Loucy (cell line): Measurements from ENCODE around the gene LHX4.

ENCODE experiments used
- H2AFZ ChIP-seq: fragments of 200-600 bp; sonication (generic); 2 replicates; pipeline ENCODE4 v1.6.0; 2016; ENCODE audit warnings: antibody characterized with exemption, mild to moderate bottlenecking, low read length, moderate library complexity
- H3F3A ChIP-seq: fragments of 200-600 bp; 2 replicates; pipeline ENCODE4 v1.6.0; 2016; ENCODE audit warnings: antibody characterized with exemption, low read depth, mild to moderate bottlenecking
- H3K27me3 ChIP-seq: fragments of 200-600 bp; sonication (generic); 2 replicates; pipeline ENCODE4 v1.6.1; 2014; ENCODE audit warnings: low read length, mild to moderate bottlenecking; ENCODE audit not compliant: insufficient read depth, poor library complexity, severe bottlenecking
- H3K36me3 ChIP-seq: fragments of 200-600 bp; sonication (generic); 2 replicates; pipeline ENCODE4 v1.6.1; 2016; ENCODE audit warnings: low read length; ENCODE audit not compliant: insufficient read depth
- H3K4me1 ChIP-seq: fragments of 200-600 bp; sonication (generic); 2 replicates; pipeline ENCODE4 v1.5.1; 2014; ENCODE audit warnings: low read length, mild to moderate bottlenecking; ENCODE audit not compliant: insufficient read depth, poor library complexity, severe bottlenecking
- H3K4me2 ChIP-seq: fragments of 200-600 bp; sonication (generic); 2 replicates; pipeline ENCODE4 v1.6.0; 2014; ENCODE audit warnings: antibody characterized with exemption, low read length, low read depth, mild to moderate bottlenecking; ENCODE audit not compliant: poor library complexity, severe bottlenecking
- H3K4me3 ChIP-seq: fragments of 200-600 bp; sonication (generic); 2 replicates; pipeline ENCODE4 v1.5.1; 2014; ENCODE audit warnings: low read length, mild to moderate bottlenecking, mixed read lengths; ENCODE audit not compliant: poor library complexity, severe bottlenecking
- H3K79me2 ChIP-seq: fragments of 200-600 bp; sonication (generic); 2 replicates; pipeline ENCODE4 v1.6.1; 2014; ENCODE audit warnings: low read length; ENCODE audit not compliant: insufficient read depth
- H3K9ac ChIP-seq: fragments of 200-600 bp; sonication (generic); 2 replicates; pipeline ENCODE4 v1.6.0; 2014; ENCODE audit warnings: mild to moderate bottlenecking, low read depth, low read length, moderate library complexity; ENCODE audit not compliant: poor library complexity, severe bottlenecking
- H3K9me2 ChIP-seq: fragments of 200-600 bp; sonication (generic); replicated peaks from 2 replicates; pipeline ENCODE4 v1.6.1; 2016; ENCODE audit warnings: low read depth, low read length, mixed read lengths
- H3K9me3 ChIP-seq: fragments of 200-600 bp; sonication (generic); 2 replicates; pipeline ENCODE4 v1.6.1; 2014; ENCODE audit warnings: mild to moderate bottlenecking, antibody characterized with exemption, low read length, low read depth; ENCODE audit not compliant: insufficient read depth
- H4K20me1 ChIP-seq: fragments of 200-600 bp; sonication (generic); 2 replicates; pipeline ENCODE4 v1.6.0; 2014; ENCODE audit warnings: antibody characterized with exemption, low read length, mild to moderate bottlenecking; ENCODE audit not compliant: insufficient read depth, poor library complexity, severe bottlenecking
- EZH2phosphoT487 ChIP-seq: fragments of 200-600 bp; IDR thresholded peaks from 2 replicates; pipeline ENCODE4 v1.6.1; 2018; ENCODE audit warnings: antibody characterized with exemption, mild to moderate bottlenecking, moderate library complexity, borderline replicate concordance
- TF ChIP-seq, protein P1 (sequence below): fragments of 200-600 bp; sonication (generic); conservative IDR thresholded peaks from 2 replicates; pipeline ENCODE4 v1.5.1; 2014; ENCODE audit warnings: mild to moderate bottlenecking, antibody characterized with exemption, low read length

Gene LHX4

DNA sequence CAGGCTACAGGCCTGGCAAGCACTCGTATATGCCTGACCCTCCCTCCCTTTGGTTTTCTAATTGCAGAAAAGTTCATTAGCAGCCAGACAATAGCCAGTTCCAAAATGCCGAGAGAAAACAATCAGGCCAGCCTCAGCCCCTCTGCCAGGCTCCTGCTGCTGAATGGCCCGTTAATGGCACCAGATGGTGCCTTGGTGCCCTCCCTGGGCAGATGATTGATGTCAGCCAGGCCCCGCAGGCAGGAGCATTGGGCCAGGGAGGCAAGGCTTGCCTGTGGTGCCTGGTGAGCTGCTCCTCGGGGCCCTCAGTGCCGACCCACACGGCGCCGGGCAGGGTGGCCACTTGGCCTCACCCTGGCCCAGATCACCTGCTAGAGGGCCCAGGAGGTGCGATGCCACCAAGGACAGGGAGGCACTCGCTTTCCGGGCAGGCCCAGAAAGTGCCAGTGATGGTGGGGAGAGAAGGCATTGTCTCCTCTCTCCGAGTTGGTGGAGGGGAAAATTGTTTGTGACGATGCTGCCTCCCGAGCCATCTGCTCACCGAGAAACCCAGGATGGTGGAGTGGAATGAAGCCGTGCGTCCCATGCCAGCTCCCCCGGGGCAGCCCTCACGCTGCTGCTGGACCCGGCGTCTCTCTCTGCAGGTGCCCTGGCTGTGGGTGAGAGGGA is 47.3 kb upstream of the LHX4 start:
- Histone ChIP-seq H3K9me2 (no peaks in the 10 kb centered on the region), H3K79me2 (no peaks in the 10 kb centered on the region), H3K36me3 (peaks cover 48% of the 10 kb centered on the region; the same call in 1 of the 2 replicates), H3K4me1 (peaks cover 14% of the 10 kb centered on the region), H3K4me2 (no peak overlapping the region), H3K9me3 (no peaks in the 10 kb centered on the region), H3F3A (no peaks in the 10 kb centered on the region), H3K9ac (no peak overlapping the region), H3K4me3 (no peak overlapping the region), H3K27me3 (no peaks in the 10 kb centered on the region), H2AFZ (no peak overlapping the region), H4K20me1 (no peaks in the 10 kb centered on the region)
- TF ChIP-seq, protein P1, sequence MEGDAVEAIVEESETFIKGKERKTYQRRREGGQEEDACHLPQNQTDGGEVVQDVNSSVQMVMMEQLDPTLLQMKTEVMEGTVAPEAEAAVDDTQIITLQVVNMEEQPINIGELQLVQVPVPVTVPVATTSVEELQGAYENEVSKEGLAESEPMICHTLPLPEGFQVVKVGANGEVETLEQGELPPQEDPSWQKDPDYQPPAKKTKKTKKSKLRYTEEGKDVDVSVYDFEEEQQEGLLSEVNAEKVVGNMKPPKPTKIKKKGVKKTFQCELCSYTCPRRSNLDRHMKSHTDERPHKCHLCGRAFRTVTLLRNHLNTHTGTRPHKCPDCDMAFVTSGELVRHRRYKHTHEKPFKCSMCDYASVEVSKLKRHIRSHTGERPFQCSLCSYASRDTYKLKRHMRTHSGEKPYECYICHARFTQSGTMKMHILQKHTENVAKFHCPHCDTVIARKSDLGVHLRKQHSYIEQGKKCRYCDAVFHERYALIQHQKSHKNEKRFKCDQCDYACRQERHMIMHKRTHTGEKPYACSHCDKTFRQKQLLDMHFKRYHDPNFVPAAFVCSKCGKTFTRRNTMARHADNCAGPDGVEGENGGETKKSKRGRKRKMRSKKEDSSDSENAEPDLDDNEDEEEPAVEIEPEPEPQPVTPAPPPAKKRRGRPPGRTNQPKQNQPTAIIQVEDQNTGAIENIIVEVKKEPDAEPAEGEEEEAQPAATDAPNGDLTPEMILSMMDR, result no peak
- TF ChIP-seq EZH2phosphoT487, result no peak

DNA sequence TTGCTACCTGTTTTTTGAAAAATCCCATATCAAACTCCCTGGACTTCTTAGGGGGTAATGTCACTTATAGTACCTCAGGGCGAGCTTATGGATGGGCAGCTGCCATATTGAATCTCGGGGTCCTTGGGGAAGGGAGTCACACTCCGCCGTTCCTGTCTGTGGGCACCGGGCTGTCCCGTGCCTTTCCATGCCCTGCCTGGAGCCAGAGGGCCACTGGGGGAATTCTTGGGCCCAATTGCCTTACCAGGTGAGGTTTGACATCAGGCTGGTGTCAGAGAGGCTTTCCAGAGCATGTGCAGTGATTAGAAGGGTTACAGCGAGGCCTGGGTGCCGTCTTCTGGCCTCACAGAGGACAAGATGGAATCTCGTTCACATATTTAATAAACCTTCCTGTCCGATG is 46.6 kb upstream of the LHX4 start:
- Histone ChIP-seq H3K36me3 (peaks cover 49% of the 10 kb centered on the region; the same call in 1 of the 2 replicates), H3K27me3 (no peaks in the 10 kb centered on the region)
- TF ChIP-seq, protein P1, result no peak
- no peak for TF ChIP-seq EZH2phosphoT487

DNA sequence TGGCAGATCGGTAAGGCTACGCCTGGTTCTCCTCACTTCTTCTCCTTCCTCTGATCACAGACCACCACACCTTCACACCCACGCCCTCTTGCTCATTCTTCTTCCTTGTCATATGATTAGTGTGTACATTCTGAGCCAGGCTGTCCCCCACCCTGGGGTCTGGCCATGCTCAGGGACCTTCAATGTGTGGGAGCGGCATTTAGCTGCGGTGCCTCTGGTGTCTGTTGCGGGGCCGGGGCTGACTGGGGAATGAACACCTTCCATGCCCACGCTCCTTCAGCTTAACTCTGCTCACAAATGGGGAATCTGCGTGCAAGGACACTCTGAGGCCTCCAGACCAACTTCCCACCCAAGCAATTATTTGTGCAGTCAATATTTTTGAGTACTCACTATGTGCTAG is 46.0 kb upstream of the LHX4 start:
- Histone ChIP-seq H4K20me1 (no peaks in the 10 kb centered on the region), H3K27me3 (no peaks in the 10 kb centered on the region), H3K4me2 (no peak overlapping the region), H3K9me2 (no peaks in the 10 kb centered on the region), H3K4me1 (peaks cover 23% of the 10 kb centered on the region), H3K36me3 (peaks cover 47% of the 10 kb centered on the region; the same call in 1 of the 2 replicates), H3F3A (no peaks in the 10 kb centered on the region), H2AFZ (no peak overlapping the region), H3K9ac (no peak overlapping the region), H3K4me3 (no peak overlapping the region), H3K79me2 (no peaks in the 10 kb centered on the region), H3K9me3 (no peaks in the 10 kb centered on the region)
- no peak for TF ChIP-seq EZH2phosphoT487
- TF ChIP-seq, protein P1, result no peak

More for the DNA sequence above, 46.6 kb upstream of the LHX4 start:
- Histone ChIP-seq H3K9me2 (no peaks in the 10 kb centered on the region), H3K4me3 (no peak overlapping the region), H2AFZ (no peak overlapping the region), H3K79me2 (no peaks in the 10 kb centered on the region), H3K9me3 (no peaks in the 10 kb centered on the region), H4K20me1 (no peaks in the 10 kb centered on the region), H3F3A (no peaks in the 10 kb centered on the region), H3K4me1 (peaks cover 16% of the 10 kb centered on the region), H3K4me2 (no peak overlapping the region), H3K9ac (no peak overlapping the region)
